ENCODE data around the gene LMTK3. TPM values are rescaled to one million over a fixed set of nuclear protein-coding genes. Genes with fewer than 3 reads are reported as not detected.

Gene LMTK3
- total and polyA plus RNA-seq, 2 experiments from 2014 or later = 1.1 to 7.4 TPM

DNA sequence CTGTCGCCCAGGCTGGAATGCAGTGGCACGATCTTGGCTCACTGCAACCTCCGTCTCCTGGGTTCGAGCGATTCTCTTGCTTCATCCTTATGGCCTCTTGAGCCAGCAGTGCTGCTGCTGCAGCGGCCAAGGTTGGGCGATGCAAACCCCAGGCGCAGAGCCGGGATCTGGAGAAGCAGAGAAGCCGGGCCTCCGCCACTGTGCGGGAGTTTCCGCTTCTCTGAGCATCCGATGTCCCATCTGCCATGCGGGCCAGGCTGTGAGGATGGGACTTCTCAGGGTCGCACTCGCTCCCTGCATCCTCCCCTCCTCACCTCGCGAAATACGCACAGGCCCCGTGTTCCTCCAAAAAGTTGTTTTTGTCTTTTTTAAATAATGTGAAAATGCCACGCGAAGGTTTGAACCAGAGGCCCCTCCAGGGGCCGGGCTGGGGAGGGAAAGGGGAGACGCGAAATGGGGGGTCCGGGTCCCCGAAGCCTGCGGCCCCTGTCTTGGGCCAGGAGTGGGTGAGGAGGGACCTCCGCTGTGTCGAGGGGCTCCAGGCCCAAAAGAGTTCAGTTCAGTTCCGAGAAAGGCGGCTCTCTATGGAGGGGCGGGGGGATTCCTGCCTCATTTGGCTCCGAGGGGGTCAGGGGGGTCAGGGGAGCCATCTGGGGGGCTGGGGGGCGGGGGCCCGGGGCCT is 26.6 kb downstream of the LMTK3 start:
- H3K27me3 ChIP-seq = no peaks in the 10 kb centered on the region
- H3K36me3 ChIP-seq = no peaks in the 10 kb centered on the region
- no peak overlapping the region for H3K27ac ChIP-seq
- H3K4me1 ChIP-seq (ENCODE audit: low read depth) = no peaks in the 10 kb centered on the region
- H3K9me3 ChIP-seq (ENCODE audit: low read depth) = no peaks in the 10 kb centered on the region
- TF ChIP-seq, protein P1, sequence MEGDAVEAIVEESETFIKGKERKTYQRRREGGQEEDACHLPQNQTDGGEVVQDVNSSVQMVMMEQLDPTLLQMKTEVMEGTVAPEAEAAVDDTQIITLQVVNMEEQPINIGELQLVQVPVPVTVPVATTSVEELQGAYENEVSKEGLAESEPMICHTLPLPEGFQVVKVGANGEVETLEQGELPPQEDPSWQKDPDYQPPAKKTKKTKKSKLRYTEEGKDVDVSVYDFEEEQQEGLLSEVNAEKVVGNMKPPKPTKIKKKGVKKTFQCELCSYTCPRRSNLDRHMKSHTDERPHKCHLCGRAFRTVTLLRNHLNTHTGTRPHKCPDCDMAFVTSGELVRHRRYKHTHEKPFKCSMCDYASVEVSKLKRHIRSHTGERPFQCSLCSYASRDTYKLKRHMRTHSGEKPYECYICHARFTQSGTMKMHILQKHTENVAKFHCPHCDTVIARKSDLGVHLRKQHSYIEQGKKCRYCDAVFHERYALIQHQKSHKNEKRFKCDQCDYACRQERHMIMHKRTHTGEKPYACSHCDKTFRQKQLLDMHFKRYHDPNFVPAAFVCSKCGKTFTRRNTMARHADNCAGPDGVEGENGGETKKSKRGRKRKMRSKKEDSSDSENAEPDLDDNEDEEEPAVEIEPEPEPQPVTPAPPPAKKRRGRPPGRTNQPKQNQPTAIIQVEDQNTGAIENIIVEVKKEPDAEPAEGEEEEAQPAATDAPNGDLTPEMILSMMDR (IDR thresholded peaks at IDR 0.05; ENCODE audit: low read depth, low read length) = no peak
- no peak for DNase-seq (ENCODE audit: low read depth in 1 of 2, low spot score in 1 of 2)
- no peak overlapping the region for H3K4me3 ChIP-seq

DNA sequence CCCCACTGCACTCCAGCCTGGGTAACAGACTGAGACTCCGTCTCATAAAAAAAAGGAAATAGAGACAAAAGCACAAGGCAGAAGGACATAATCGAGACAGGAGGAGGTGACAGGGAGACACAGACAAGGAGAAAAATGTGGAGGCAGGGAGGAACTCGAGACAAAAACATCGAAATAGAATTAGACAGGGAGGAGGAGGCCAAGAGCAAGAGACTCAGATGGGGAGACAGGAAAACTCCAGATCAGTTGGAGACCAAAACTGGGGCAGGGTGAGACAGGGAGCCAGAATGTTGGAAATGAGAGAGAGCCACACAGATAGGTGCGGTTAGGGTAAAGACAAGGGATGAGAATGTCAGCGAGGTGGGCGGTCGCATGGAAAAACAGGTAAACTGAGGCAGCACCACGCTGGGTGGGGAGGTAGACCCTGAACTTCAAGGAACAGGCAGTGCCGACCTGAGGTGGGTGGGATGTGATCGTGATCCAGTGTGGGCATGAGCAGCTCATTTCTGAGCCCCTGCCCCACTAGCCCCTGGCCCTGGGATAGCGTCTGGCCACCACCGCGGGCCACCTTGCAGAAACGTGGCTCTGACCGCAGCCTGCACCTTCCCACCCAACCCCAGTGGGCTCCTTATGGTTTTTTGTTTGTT is 27.3 kb downstream of the LMTK3 start:
- Histone ChIP-seq H3K27me3 (no peaks in the 10 kb centered on the region), H3K9me3 (ENCODE audit: low read depth) (no peaks in the 10 kb centered on the region), H3K36me3 (no peaks in the 10 kb centered on the region), H3K4me3 (no peak overlapping the region), H3K4me1 (ENCODE audit: low read depth) (no peaks in the 10 kb centered on the region), H3K27ac (no peak overlapping the region)
- TF ChIP-seq, protein P1 (IDR thresholded peaks at IDR 0.05; ENCODE audit: low read depth, low read length) = no peak
- no peak for DNase-seq (ENCODE audit: low read depth in 1 of 2, low spot score in 1 of 2)

DNA sequence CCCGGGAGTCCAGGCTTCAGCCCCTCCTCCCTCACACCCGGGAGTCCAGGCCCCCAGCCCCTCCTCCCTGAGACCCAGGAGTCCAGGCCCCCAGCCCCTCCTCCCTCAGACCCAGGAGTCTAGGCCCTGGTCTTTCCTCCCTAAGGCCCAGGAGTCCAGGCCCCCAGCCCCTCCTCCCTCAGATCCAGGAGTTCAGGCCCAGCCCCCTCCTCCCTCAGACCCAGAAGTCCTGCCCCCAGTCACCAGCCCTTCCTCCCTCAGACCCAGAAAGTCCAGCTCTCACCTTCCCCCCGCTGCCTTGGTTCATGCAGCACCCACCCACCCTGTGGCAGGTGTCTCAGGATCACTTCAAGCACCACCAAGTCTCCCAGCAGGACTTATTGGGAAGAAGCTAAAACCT is 28.3 kb downstream of the LMTK3 start:
- DNase-seq (ENCODE audit: low read depth in 1 of 2, low spot score in 1 of 2) = no peak
- Histone ChIP-seq H3K4me1 (ENCODE audit: low read depth) (no peaks in the 10 kb centered on the region), H3K27me3 (no peaks in the 10 kb centered on the region), H3K9me3 (ENCODE audit: low read depth) (no peaks in the 10 kb centered on the region), H3K36me3 (peaks cover under 1% of the 10 kb centered on the region), H3K4me3 (no peak overlapping the region), H3K27ac (no peak overlapping the region)
- TF ChIP-seq, protein P1 (IDR thresholded peaks at IDR 0.05; ENCODE audit: low read depth, low read length) = no peak

DNA sequence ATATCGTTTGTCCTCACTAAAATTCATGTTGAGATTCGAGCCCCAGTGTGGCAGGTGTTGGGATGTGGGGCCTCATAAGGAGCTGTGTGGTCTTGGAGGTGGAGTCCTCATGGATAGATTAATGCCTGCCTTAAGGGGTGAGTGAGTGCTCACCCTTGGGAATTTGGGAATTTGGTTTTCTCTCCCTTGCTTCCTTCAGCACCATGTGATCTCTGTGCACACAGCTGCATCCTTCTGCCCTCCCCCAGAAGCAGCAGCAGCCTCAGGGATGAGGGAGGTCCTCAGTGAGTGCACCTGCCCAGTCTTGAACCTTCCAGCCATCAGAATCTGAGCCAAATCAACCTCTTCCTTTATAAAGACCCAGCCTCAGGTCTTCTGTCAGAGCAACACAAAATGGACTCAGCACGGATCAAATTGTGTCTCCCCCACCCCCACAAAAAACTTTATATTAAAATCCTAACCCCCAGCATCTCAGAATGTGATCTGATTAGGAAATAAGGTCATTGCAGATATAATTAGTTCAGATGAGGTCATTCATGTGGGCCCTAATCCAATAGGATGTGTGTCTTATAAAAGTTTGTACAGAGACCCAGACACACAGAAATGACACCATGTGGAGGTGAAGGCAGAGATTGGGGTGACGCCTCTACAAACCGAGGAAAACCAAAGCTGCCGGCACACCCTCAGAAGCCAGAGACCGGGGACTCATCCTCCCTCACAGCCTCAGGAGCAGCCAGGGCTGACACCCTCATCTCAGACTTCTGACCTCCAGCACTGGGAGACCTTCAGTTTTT is 29.6 kb downstream of the LMTK3 start:
- Histone ChIP-seq H3K27ac (peak overlapping the region; percentile 43), H3K4me1 (ENCODE audit: low read depth) (no peaks in the 10 kb centered on the region), H3K9me3 (ENCODE audit: low read depth) (no peaks in the 10 kb centered on the region), H3K27me3 (no peaks in the 10 kb centered on the region), H3K36me3 (peaks cover 9% of the 10 kb centered on the region), H3K4me3 (no peak overlapping the region)
- TF ChIP-seq, protein P1 (IDR thresholded peaks at IDR 0.05; ENCODE audit: low read depth, low read length) = no peak
- no peak for DNase-seq (ENCODE audit: low read depth in 1 of 2, low spot score in 1 of 2)

DNA sequence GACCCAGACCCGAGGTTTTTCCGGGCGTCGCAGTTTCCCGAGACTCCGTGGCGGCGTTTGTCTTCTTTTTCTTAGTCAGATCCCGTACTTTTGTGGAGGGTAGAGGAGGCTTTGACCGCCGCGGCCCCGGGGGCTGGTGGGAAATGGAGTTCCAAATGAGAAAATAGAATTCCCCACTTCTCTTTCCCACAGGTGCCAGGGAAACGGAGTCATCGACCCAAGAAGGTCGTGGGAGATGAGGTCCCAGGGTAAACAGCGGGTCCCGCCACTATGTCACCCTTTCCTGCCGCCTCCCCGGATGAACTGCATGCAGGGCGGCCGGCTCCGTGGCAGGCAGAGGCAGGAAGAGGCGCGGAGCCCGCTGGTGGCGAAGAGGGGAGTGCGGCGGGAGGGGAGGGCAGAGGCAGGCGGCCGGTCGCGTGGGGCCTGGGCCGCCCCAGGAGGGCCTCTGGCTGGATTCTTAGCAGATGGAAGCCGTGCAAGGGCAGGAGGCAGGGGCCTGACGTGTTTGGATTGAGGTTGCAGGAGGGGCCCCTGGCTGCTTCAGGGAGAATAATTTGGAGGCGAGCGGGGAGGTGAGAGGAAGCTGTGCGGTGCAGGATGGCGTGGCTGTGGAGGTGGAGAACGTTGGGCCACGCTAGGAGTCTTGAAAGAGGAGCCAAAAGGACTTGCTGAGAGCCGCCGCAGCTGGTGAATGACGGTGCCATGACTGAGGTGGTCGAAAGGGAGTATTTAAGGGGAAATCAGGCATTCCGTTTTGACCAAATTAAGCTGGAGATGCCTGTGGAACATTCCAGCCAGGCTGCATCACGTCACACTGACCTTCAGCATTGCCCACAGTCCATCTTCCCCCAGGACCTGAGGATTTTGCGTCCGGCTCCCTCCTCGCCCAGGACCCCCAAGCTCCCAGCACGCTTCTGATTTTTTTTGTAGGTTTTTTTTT is 30.8 kb downstream of the LMTK3 start:
- no peaks in the 10 kb centered on the region for H3K27me3 ChIP-seq
- H3K9me3 ChIP-seq (ENCODE audit: low read depth) = no peaks in the 10 kb centered on the region
- peak overlapping the region; percentile 43 for H3K27ac ChIP-seq
- peaks cover 19% of the 10 kb centered on the region for H3K36me3 ChIP-seq
- no peaks in the 10 kb centered on the region for H3K4me1 ChIP-seq (ENCODE audit: low read depth)
- TF ChIP-seq, protein P1 (IDR thresholded peaks at IDR 0.05; ENCODE audit: low read depth, low read length) = peak; percentile 5
- DNase-seq (ENCODE audit: low read depth in 1 of 2, low spot score in 1 of 2) = peak in 1 of 2 donors; percentile 49
- H3K4me3 ChIP-seq = no peak overlapping the region

All from cardiac muscle cell (in vitro differentiated cells and primary cell).